ENCODE results near the gene LDLRAD4.

DNA sequence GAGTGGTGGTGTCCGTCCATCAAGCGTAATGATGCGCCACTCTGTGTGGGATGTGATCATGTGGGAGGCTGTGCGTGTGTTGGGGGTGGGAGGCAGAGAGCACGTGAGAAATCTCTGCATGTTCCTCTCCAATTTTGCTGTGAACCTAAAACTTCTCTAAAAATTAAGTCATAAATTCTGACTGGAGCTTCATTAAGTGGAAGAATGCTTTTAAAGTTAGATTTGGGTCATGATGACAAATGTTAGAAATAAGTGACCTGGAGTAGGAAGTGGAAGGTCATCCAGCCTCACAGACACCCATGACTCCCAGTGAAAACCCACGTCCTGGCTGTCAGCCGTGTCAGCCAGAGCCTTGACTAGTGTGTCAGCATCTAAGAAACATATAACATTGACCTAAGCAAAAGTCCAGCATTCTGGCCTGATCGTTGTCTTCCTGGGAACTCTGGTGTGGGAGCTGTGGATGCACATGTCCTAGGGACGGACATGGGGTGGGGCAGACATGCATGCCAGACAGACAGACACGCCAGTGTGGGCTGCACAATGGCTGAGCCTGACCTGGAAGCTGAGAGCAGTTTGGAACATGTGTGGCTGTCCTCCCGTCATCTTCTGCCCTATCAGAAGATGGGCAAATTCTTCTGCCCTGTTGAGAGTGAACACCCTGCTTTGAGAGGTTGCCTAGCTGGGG lies 262.2 kb downstream of the LDLRAD4 start:
- TF ChIP-seq, protein P1, sequence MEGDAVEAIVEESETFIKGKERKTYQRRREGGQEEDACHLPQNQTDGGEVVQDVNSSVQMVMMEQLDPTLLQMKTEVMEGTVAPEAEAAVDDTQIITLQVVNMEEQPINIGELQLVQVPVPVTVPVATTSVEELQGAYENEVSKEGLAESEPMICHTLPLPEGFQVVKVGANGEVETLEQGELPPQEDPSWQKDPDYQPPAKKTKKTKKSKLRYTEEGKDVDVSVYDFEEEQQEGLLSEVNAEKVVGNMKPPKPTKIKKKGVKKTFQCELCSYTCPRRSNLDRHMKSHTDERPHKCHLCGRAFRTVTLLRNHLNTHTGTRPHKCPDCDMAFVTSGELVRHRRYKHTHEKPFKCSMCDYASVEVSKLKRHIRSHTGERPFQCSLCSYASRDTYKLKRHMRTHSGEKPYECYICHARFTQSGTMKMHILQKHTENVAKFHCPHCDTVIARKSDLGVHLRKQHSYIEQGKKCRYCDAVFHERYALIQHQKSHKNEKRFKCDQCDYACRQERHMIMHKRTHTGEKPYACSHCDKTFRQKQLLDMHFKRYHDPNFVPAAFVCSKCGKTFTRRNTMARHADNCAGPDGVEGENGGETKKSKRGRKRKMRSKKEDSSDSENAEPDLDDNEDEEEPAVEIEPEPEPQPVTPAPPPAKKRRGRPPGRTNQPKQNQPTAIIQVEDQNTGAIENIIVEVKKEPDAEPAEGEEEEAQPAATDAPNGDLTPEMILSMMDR (IDR thresholded peaks at IDR 0.05), result no peak
- no peak for TF ChIP-seq EZH2 (IDR thresholded peaks at IDR 0.05; ENCODE audit: borderline replicate concordance, insufficient read depth, low read depth, low read length, poor library complexity, severe bottlenecking)
